Measurements from ENCODE around the gene LIPC.

LIPC gene

DNA sequence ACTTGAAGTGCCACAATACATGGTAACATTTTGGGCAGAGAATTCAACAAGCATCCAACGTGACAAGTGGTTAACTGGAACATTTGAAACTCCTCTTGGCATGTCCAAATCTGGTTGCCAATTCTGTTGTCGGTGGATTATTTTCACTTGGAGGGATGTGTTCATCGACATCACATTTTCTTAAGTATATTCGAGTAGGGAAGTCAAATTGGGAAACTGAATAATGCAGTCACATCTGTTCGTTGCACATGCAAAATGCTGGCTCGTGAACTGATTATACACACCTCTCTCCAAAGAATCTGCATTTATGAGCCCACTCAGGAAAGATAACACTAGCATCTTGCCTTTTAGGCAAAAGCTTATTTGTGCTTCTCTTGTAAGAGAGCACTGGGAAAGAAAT lies 139.7 kb downstream of the LIPC start:
- Histone ChIP-seq H3K27me3 (replicated peaks; ENCODE audit: control insufficient read depth, insufficient read depth, low read length, poor library complexity, severe bottlenecking) (no peaks in the 10 kb centered on the region), H3K27ac (ENCODE audit: insufficient read depth, low read length, poor library complexity, severe bottlenecking) (no peak overlapping the region), H3K4me1 (ENCODE audit: control insufficient read depth, insufficient read depth, low read length, poor library complexity, severe bottlenecking) (no peaks in the 10 kb centered on the region), H3K9me3 (ENCODE audit: control insufficient read depth, low read length) (no peaks in the 10 kb centered on the region), H3K4me3 (ENCODE audit: insufficient read depth, low read depth, low read length, poor library complexity, severe bottlenecking) (no peak overlapping the region), H3K36me3 (ENCODE audit: control insufficient read depth, insufficient read depth, low read length) (no peaks in the 10 kb centered on the region)
- no peak for DNase-seq

DNA sequence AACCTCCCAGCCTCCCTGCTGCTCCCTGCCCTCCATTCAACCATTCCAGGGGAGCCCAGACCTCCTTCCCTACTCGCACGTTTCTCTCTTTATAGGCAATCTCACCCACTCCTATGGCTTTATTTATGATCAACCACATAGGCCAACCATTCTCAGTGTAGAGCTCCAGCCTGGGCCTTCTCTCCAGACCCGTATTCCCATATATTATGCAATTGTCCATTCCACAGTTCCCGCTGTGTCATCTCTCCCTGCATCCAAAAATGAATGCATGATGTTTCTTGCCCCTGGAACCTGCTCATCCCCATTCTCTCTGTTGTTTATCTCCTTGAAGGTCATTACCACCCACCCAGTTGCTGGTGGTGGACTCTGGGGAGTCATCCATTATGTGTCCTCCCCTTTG lies 140.7 kb downstream of the LIPC start:
- Histone ChIP-seq H3K4me3 (ENCODE audit: insufficient read depth, low read depth, low read length, poor library complexity, severe bottlenecking) (no peak overlapping the region), H3K4me1 (ENCODE audit: control insufficient read depth, insufficient read depth, low read length, poor library complexity, severe bottlenecking) (no peaks in the 10 kb centered on the region), H3K36me3 (ENCODE audit: control insufficient read depth, insufficient read depth, low read length) (no peaks in the 10 kb centered on the region), H3K27me3 (replicated peaks; ENCODE audit: control insufficient read depth, insufficient read depth, low read length, poor library complexity, severe bottlenecking) (no peaks in the 10 kb centered on the region), H3K27ac (ENCODE audit: insufficient read depth, low read length, poor library complexity, severe bottlenecking) (no peak overlapping the region), H3K9me3 (ENCODE audit: control insufficient read depth, low read length) (no peaks in the 10 kb centered on the region)
- no peak for DNase-seq

DNA sequence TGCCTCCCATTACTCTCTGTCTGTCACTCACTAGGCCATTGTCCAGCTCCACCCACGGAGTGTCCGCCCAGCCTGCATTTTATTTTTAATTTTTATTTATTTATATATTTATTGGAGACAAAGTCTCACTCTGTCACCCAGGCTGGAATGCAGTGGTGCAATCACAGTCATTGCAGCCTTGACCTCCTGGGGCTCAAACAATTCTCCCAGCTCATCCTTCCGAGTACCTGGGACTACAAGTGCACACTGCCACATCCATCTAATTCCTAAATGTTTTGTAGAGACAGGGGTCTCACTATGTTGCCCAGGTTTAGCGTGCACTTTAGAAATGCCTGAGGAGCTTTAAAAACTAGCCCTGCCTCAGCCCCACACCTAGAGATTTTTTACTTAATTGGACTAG lies 141.5 kb downstream of the LIPC start:
- Histone ChIP-seq H3K9me3 (ENCODE audit: control insufficient read depth, low read length) (no peaks in the 10 kb centered on the region), H3K4me1 (ENCODE audit: control insufficient read depth, insufficient read depth, low read length, poor library complexity, severe bottlenecking) (no peaks in the 10 kb centered on the region), H3K4me3 (ENCODE audit: insufficient read depth, low read depth, low read length, poor library complexity, severe bottlenecking) (no peak overlapping the region), H3K27me3 (replicated peaks; ENCODE audit: control insufficient read depth, insufficient read depth, low read length, poor library complexity, severe bottlenecking) (no peaks in the 10 kb centered on the region), H3K27ac (ENCODE audit: insufficient read depth, low read length, poor library complexity, severe bottlenecking) (no peak overlapping the region), H3K36me3 (ENCODE audit: control insufficient read depth, insufficient read depth, low read length) (no peaks in the 10 kb centered on the region)
- no peak for DNase-seq

DNA sequence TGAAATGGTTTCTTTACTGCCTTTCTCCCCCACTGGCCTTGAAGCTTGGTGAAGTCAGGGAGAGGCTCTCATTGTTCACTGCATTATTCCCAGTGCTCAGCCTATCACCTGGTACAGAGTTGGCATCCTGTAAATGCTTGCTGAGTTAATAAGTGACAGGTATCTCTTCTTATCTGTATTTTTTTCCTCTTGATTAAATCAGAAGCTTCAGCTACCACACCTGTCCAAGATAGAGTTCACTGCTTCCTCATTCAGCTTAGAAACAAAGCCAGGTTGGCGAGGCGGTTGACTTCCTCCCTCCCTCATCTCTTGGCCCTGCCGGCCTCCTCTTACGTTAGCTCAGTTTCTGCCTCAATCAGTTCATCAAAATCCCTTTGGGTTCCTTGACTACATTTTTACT lies 142.8 kb downstream of the LIPC start:
- H3K27me3 ChIP-seq (replicated peaks; ENCODE audit: control insufficient read depth, insufficient read depth, low read length, poor library complexity, severe bottlenecking): no peaks in the 10 kb centered on the region
- H3K4me1 ChIP-seq (ENCODE audit: control insufficient read depth, insufficient read depth, low read length, poor library complexity, severe bottlenecking): no peaks in the 10 kb centered on the region
- no peak for DNase-seq
- H3K9me3 ChIP-seq (ENCODE audit: control insufficient read depth, low read length): no peaks in the 10 kb centered on the region
- no peak overlapping the region for H3K4me3 ChIP-seq (ENCODE audit: insufficient read depth, low read depth, low read length, poor library complexity, severe bottlenecking)
- no peaks in the 10 kb centered on the region for H3K36me3 ChIP-seq (ENCODE audit: control insufficient read depth, insufficient read depth, low read length)
- no peak overlapping the region for H3K27ac ChIP-seq (ENCODE audit: insufficient read depth, low read length, poor library complexity, severe bottlenecking)

DNA sequence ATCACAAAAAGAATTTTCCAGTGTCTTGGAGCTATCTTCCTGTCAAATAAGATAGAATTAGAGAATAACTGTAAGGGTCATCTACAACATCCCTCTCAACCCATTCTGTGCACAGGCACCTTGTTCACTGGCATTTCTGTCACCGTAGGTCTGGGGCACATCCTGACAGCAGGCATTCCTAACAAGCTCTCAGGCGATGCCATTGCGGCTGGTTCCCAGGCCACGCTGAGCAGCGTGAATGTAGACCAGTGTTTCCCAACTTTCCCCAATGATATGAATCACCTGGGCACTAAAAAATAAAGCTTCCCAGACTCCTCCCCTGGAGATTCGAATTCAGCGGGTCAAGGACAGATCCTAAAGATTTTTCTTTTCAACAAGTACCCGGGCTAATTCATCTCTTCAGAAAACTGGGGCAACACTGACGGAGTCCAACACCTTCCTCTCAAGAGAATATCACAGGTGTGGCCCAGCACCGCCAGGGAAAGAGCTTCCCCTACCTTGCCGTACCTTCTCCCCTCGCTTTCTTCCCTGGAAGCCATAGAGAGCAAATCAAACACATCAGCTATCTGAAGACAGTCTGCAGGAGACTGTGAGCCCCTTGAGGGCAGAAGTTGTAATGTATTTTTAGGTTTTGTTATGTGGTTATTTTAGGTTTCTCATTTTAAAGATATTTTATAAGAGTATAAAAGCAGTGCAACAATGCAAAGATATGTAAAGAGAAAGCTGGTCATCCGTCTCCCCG lies 143.4 kb downstream of the LIPC start:
- H3K27me3 ChIP-seq (replicated peaks; ENCODE audit: control insufficient read depth, insufficient read depth, low read length, poor library complexity, severe bottlenecking): no peaks in the 10 kb centered on the region
- DNase-seq: no peak
- no peak overlapping the region for H3K27ac ChIP-seq (ENCODE audit: insufficient read depth, low read length, poor library complexity, severe bottlenecking)
- H3K4me1 ChIP-seq (ENCODE audit: control insufficient read depth, insufficient read depth, low read length, poor library complexity, severe bottlenecking): no peaks in the 10 kb centered on the region
- H3K36me3 ChIP-seq (ENCODE audit: control insufficient read depth, insufficient read depth, low read length): no peaks in the 10 kb centered on the region
- no peak overlapping the region for H3K4me3 ChIP-seq (ENCODE audit: insufficient read depth, low read depth, low read length, poor library complexity, severe bottlenecking)
- no peaks in the 10 kb centered on the region for H3K9me3 ChIP-seq (ENCODE audit: control insufficient read depth, low read length)

DNA sequence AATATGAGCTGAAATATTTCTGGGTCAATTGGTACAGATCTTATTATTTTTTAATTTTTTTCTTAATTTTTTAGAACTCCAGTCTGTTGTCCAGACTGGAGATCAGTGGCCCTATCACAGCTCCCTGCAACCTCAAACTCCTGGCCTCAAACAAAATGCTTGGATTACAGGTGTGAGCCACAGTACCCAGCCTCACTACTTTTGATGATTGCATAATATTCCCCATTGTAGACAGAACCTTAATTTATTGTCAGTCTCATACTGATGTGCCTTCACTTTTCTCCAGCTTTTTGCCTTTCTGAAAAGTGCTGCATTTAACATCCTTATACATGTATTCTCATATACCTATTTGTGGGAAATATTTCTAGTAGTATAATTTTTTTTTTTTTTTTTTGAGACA lies 144.9 kb downstream of the LIPC start:
- H3K27ac ChIP-seq (ENCODE audit: insufficient read depth, low read length, poor library complexity, severe bottlenecking): no peak overlapping the region
- H3K36me3 ChIP-seq (ENCODE audit: control insufficient read depth, insufficient read depth, low read length): no peaks in the 10 kb centered on the region
- H3K9me3 ChIP-seq (ENCODE audit: control insufficient read depth, low read length): no peaks in the 10 kb centered on the region
- no peak for DNase-seq
- H3K27me3 ChIP-seq (replicated peaks; ENCODE audit: control insufficient read depth, insufficient read depth, low read length, poor library complexity, severe bottlenecking): no peaks in the 10 kb centered on the region
- H3K4me1 ChIP-seq (ENCODE audit: control insufficient read depth, insufficient read depth, low read length, poor library complexity, severe bottlenecking): no peaks in the 10 kb centered on the region
- no peak overlapping the region for H3K4me3 ChIP-seq (ENCODE audit: insufficient read depth, low read depth, low read length, poor library complexity, severe bottlenecking)

DNA sequence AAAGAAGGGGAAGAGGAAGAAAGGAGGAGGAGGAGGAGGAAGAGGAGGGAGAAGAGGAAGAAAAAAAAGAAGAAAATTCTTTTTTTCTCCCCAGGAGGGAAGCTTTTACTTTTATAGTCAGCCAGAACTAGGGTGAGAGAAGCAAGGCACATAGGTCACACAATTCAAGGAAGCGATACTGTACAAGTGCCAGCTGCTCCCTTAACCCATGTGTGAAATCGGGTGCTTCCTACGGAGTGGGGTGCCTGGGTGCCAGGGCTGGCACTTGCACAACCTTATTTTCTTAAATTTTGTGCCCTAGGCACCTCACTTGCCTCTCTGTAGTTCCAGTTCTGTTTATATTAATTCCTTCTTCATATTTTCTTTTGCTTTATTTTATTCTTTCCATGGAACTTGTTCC lies 150.4 kb downstream of the LIPC start:
- Histone ChIP-seq H3K27me3 (replicated peaks; ENCODE audit: control insufficient read depth, insufficient read depth, low read length, poor library complexity, severe bottlenecking) (no peaks in the 10 kb centered on the region), H3K4me1 (ENCODE audit: control insufficient read depth, insufficient read depth, low read length, poor library complexity, severe bottlenecking) (no peaks in the 10 kb centered on the region), H3K36me3 (ENCODE audit: control insufficient read depth, insufficient read depth, low read length) (no peaks in the 10 kb centered on the region), H3K27ac (ENCODE audit: insufficient read depth, low read length, poor library complexity, severe bottlenecking) (no peak overlapping the region), H3K4me3 (ENCODE audit: insufficient read depth, low read depth, low read length, poor library complexity, severe bottlenecking) (no peak overlapping the region), H3K9me3 (ENCODE audit: control insufficient read depth, low read length) (no peaks in the 10 kb centered on the region)
- no peak for DNase-seq

DNA sequence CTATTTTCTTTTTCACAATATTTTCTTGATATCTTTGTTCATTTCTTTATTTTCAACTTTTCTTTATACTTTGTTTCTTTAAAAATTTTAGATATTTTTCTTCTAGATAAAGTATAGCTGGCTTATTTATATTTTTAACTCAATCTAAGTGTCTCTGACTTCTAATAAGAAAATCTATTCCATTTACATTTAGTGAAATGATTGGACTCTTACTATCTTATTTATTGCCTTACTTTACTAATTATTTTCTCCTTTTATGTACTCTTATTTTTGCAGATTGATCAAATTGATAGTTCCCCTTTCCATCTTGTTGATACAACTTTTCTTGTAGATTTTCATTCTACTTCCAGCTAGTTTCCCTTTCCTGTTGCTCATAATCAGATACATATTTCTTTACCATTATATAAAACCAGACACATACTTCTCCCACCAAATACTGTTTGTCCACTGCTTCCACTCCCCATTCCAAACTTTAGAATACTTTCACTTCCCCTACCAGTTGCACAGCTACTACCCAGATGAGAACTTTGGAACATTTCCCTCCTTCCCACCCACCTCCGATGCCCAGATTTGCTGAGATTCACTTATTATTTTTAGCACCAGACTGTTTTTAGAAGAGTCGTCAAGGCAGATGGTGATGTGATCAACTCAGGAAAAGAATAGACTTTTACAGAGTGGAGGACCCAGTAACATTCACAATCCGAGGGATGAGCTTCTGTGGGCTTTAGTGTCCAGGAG lies 151.5 kb downstream of the LIPC start:
- H3K4me1 ChIP-seq (ENCODE audit: control insufficient read depth, insufficient read depth, low read length, poor library complexity, severe bottlenecking): no peaks in the 10 kb centered on the region
- no peaks in the 10 kb centered on the region for H3K9me3 ChIP-seq (ENCODE audit: control insufficient read depth, low read length)
- H3K4me3 ChIP-seq (ENCODE audit: insufficient read depth, low read depth, low read length, poor library complexity, severe bottlenecking): no peak overlapping the region
- no peak overlapping the region for H3K27ac ChIP-seq (ENCODE audit: insufficient read depth, low read length, poor library complexity, severe bottlenecking)
- no peaks in the 10 kb centered on the region for H3K36me3 ChIP-seq (ENCODE audit: control insufficient read depth, insufficient read depth, low read length)
- H3K27me3 ChIP-seq (replicated peaks; ENCODE audit: control insufficient read depth, insufficient read depth, low read length, poor library complexity, severe bottlenecking): no peaks in the 10 kb centered on the region
- no peak for DNase-seq

DNA sequence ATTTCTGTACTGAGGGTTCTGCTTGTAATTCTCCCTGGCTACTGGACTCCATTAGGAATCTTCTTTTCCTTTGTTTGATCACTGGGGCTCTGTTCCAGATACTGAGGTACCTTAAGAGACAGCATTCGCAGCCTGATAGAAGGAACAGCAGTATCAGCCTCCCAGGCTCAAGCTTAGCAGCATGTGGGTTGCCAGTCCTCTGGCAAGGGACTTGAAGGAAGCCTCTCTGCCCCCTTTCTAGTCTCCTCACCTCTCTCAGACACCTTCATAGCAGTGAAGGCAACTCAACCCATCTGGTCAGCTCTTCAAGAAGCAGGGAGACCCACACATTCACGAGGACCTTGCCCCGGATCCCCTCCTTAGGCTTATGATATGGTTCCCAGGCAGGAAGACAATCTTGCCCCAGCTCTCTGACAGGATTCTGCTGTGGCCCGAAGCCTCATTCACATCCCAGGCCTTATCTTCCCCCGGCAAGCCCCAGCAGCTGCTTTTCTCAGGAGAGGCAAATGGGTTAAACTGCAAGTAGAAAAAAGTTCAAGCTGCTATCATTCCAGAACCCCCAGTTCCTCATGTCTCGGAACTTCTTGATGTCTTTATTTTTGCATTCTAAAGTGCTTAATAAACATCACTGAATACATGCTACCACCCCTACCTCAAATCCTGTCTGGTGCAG lies 153.1 kb downstream of the LIPC start:
- DNase-seq: no peak
- Histone ChIP-seq H3K9me3 (ENCODE audit: control insufficient read depth, low read length) (no peaks in the 10 kb centered on the region), H3K27me3 (replicated peaks; ENCODE audit: control insufficient read depth, insufficient read depth, low read length, poor library complexity, severe bottlenecking) (no peaks in the 10 kb centered on the region), H3K27ac (ENCODE audit: insufficient read depth, low read length, poor library complexity, severe bottlenecking) (no peak overlapping the region), H3K4me1 (ENCODE audit: control insufficient read depth, insufficient read depth, low read length, poor library complexity, severe bottlenecking) (no peaks in the 10 kb centered on the region), H3K4me3 (ENCODE audit: insufficient read depth, low read depth, low read length, poor library complexity, severe bottlenecking) (no peak overlapping the region), H3K36me3 (ENCODE audit: control insufficient read depth, insufficient read depth, low read length) (no peaks in the 10 kb centered on the region)

Measured in effector memory CD4-positive, alpha-beta T cell (primary cell).